ENCODE data around the gene STARD7. TPM values are rescaled to one million over a fixed set of nuclear protein-coding genes. Genes with fewer than 3 reads are reported as not detected.

The STARD7 gene
- total RNA-seq, 2 donors from 2014 or later, result 68.5 to 91.3 TPM

GRCh38 chr2:96145036-96145847 lies 63.4 kb downstream of the STARD7 start, which contains the start of gene DUSP2:
DUSP2 (minus strand) TSS chr2:96145440; CDS start chr2:96145354, 86 bp downstream.
- Histone ChIP-seq H3K4me1 (peaks cover 24% of the 10 kb centered on the region), H3K27ac (peak within 1 kb of the TSS in 3 of 4 donors; percentile 15 to 69 (median 31)), H3K27me3 (no peaks in the 10 kb centered on the region), H3K9me3 (no peaks in the 10 kb centered on the region), H3K36me3 (replicated peaks in 1 of 2; ENCODE audit: insufficient read depth in 1 of 2, low read depth in 2 of 2) (no peaks in the 10 kb centered on the region), H3K4me3 (peak within 1 kb of the TSS in 1 of 2 donors; percentile 18)
- intact Hi-C loops (cut with DNase I), result no loop called here
- DNase-seq (peak; percentile 65 to 86 (median 80)), ATAC-seq (peak; percentile 80)
- TF ChIP-seq POLR2A (IDR thresholded peaks at IDR 0.05) (peak; percentile 62 to 77 (median 62)), CTCF (IDR thresholded peaks at IDR 0.05) (peak in 1 of 7 experiments; percentile 3)
- 2 to 23% methylated on average over 10 to 94 of the region's 94 CpGs for WGBS, 2 donors

GRCh38 chr2:96144481-96145035 lies 64.1 kb downstream of the STARD7 start:
- 12 to 29% methylated on average over 16 to 35 of the region's 35 CpGs for WGBS, 2 donors
- DNase-seq, result peak in 1 of 4 donors; percentile 48
- intact Hi-C loops (cut with DNase I), result no loop called here
- TF ChIP-seq POLR2A (IDR thresholded peaks at IDR 0.05) (no peak), CTCF (IDR thresholded peaks at IDR 0.05) (no peak)
- Histone ChIP-seq H3K4me3 (peak overlapping the region in 1 of 2 donors; percentile 18), H3K27me3 (no peaks in the 10 kb centered on the region), H3K9me3 (no peaks in the 10 kb centered on the region), H3K27ac (no peak overlapping the region), H3K4me1 (peaks cover 24% of the 10 kb centered on the region), H3K36me3 (replicated peaks in 1 of 2; ENCODE audit: insufficient read depth in 1 of 2, low read depth in 2 of 2) (no peaks in the 10 kb centered on the region)
- ATAC-seq, result no peak

GRCh38 chr2:96143848-96144480 lies 64.7 kb downstream of the STARD7 start:
- Histone ChIP-seq H3K36me3 (replicated peaks in 1 of 2; ENCODE audit: insufficient read depth in 1 of 2, low read depth in 2 of 2) (no peaks in the 10 kb centered on the region), H3K27me3 (no peaks in the 10 kb centered on the region), H3K4me3 (no peak overlapping the region), H3K27ac (no peak overlapping the region), H3K9me3 (no peaks in the 10 kb centered on the region), H3K4me1 (peaks cover 25% of the 10 kb centered on the region)
- DNase-seq, result peak in 2 of 4 donors; percentile 11 to 29
- TF ChIP-seq POLR2A (IDR thresholded peaks at IDR 0.05) (no peak), CTCF (IDR thresholded peaks at IDR 0.05) (peak in 1 of 7 experiments; percentile 17)
- WGBS, 2 donors, result 72 to 92% methylated on average over 17 to 21 of the region's 23 CpGs
- intact Hi-C loops (cut with DNase I), result no loop called here
- no peak for ATAC-seq

GRCh38 chr2:96143231-96143847 lies 65.3 kb downstream of the STARD7 start:
- Histone ChIP-seq H3K4me3 (no peak overlapping the region), H3K27me3 (no peaks in the 10 kb centered on the region), H3K36me3 (replicated peaks in 1 of 2; ENCODE audit: insufficient read depth in 1 of 2, low read depth in 2 of 2) (no peaks in the 10 kb centered on the region), H3K4me1 (peaks cover 30% of the 10 kb centered on the region), H3K9me3 (no peaks in the 10 kb centered on the region), H3K27ac (no peak overlapping the region)
- intact Hi-C loops (cut with DNase I), result no loop called here
- DNase-seq, result peak in 1 of 4 donors; percentile 4
- 72 to 76% methylated on average over 7 to 10 of the region's 10 CpGs for WGBS, 2 donors
- TF ChIP-seq POLR2A (IDR thresholded peaks at IDR 0.05) (no peak), CTCF (IDR thresholded peaks at IDR 0.05) (no peak)
- no peak for ATAC-seq

Measured in body of pancreas (tissue), 4 donors.